ENCODE data around the gene TGFBR3.

Gene TGFBR3

DNA sequence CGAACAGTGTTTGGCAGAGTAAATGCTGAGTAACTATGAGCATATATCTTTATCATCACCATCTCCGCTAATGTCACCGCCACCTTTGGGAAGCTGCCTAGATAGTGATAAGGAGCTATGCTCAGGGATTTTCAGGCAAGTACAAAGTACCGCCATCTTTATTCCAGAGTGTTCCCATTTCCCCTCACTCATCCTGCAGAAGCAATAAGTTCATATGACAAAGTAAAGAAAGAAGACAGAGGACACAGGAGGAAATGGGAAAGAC is 89.6 kb downstream of the TGFBR3 start:
- DNase-seq = no peak

DNA sequence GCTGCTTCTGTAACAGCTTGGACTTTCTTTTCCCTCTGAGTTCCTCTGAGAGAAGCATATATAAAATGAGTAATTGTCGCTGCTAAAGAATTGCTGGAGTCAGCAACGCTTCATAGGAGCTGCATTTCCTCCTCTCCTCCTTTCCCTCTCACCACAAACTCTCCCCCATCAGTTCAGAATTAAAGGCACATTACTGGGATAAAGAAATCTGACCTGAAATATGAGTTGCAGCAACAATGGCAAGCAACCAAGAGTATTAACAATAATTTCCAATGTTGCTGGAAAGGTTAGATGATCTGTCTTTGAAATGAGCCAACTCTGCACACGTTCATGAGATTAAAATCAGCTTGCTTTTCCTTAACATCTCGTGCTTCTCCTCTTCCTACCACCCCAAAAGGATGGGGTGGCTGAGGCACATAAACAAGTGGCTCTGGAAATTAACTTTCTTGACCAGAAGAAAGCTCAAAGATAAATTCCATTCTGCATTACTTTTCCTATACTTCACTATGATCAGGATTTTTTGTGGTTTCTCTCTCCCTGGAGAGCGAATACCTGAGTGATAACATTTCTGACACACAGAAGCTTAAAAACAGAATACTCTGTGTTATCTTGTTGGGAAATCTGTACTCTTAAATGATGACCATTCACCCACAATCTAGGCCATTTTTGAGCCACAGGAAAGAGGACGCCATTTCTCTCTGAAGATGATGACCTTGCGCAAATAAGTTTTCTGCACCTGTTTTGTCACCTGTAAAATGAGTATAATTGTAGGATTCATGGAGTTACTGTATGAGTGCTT is 90.2 kb downstream of the TGFBR3 start:
- DNase-seq = no peak

DNA sequence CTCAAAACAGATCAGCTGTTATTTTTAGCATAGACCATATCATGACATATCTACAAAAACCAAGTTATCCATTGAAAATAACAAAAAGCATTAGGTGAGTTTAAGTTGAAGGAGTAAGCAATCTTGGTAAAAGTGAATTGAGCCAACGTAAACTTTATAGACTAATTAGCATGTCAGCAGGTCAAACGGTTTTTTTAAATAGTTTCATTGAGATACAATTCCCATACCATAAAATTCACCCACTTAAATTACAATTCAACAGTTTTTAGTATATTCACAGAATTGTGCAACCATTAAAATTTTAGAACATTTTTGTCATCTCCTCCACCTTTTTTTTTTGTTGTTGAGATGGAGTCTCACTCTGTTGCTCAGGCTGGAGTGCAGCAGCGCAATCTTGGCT is 92.1 kb downstream of the TGFBR3 start:
- DNase-seq = no peak

DNA sequence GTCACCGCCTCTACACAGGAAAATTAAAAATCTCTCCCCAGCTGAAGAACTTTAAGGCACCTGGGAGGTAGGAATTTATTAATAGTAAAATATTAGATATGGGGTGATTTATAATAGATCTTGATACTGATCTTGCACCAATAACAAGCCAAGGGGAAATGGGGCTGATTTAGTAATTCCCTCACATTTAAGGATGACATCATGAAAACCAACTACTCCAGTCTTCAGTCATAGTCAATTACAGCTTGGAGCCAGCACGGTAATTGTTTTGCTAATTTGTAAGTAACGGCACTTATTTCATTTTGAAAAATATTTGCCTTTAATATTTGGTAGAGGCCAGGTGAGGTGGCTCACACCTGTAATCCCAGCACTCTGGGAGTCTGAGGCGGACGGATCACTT is 92.8 kb downstream of the TGFBR3 start:
- no peak for DNase-seq

DNA sequence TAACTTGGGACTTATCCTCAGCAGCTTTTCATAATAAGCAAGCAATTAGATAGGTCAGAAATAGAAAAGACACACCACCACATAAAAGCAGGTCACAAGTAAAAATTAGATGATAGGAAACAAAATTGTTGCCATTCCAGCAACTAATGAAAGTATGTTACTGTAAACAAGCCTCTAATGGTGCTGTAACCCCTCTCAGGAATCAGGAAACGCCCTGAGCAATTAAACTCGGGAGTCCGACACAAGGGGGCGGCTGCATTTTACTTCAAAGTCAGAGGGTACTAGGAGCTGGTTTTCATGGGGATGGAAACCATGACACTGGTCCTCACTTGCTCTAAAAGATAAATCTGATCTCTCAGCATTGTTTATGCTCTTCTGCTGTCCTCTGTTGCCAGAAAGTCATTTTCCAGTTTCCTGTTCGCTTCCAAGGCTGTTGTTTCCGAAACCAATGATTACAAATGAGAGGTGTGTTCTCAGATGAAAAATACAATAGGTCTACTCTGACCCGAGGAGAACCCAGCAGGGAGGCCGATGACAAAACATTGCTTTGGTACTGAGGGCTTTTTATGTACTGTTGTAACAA is 93.4 kb downstream of the TGFBR3 start:
- DNase-seq = no peak

DNA sequence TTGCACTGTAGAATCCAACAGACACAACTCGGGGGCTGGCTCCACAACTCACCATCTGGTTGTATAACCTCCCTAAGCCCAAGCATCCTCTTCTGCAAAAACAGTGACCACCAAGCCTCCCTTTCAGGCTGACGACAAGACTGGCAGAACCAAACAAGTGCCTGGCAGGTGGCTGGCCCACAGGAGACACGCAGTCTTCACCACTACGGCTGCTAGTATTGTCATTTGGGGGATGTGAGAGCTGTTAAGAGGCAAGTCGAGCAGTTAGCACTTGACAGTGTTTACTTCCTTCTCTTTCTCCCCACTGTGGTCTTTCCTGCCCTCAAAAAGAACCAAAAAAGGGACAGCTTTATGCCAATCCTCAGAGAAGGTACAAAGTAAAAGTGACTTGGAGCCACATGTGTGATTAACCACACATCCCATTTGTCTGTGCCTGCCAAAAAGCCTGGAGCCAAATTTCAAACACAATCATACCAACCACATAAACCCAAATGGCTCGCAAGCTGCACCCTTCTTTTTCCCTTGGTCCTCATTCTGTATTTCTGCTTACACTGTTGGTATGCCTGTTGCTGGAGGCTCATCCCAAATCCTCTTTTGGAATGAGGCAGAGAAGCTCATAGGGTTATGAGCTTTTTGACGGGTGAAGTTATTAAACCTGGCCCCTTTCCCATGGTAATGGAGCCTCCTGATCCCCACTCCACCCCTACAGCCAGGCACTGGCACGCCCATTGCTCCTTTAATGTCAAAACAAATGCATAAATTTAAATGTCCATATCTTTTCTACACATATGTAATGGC is 94.1 kb downstream of the TGFBR3 start:
- no peak for DNase-seq

DNA sequence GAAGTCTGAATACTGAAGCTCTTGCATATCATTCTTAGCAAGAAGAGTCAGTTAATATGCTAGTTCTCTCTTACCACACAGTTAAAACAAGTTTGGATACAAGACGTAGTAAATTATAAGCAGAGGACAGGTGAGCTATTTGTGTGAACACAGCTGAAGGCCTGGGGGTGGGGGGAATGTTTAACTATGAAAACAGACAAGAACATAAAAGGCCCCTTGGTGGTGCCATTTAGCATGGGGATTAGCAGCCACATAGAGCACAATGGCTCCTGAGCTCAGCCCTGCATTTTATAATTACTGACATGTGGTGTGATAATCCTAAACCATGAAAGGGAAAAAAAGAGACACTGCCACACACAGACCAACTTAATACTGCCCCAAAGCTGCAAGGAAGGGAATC is 94.8 kb downstream of the TGFBR3 start:
- no peak for DNase-seq

DNA sequence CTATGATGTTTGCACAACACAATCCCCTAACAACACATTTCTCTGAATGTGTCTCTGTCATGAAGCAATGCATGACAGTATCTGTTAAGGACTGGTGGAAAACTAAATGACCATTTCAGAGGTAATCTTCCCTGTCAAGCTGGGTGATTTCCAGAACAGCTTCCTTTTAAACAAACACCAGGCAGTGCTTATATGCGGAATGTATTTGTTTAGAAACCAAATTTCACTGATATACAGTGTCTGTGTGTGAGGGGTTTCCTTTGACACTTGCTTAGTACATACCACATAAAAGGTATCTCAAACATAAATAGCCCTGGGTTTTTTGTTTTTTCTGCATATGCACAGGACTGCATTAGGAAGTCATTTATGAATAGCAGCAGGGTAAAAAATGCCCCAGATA is 95.6 kb downstream of the TGFBR3 start:
- DNase-seq = no peak

DNA sequence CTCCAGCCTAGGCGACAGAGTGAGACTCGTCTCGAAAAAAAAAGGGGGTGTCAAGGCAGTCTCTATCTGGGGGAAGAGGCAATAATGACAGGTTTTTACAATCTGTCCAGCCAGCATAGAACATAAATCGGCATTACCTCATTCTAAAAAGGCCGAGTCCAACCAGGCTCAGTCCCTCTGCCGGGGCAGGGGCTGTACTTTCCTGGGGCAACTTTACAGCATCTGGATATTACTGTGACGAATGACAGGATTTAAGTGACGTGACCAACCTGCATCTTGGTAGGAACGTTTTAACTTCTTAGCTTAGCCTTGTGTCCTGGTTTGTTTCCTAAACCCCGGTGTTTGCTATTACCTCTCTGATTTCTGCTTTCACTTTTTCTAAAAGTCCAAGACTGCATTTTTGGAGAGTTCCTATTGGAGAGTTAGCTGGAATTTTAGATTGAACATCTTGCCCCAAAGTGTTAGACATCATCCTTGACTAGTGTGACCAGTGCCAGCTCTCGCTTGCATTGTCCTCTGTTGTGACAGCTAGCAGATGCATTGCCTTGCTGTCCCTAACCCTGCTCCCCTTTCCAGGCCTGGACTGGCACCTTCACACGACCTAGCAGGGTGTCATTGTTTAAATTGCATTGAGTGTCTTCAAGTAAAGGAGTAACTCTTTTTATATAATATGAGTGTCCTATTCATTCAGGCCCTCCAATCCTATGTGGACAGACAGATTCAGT is 96.5 kb downstream of the TGFBR3 start:
- DNase-seq = no peak

DNA sequence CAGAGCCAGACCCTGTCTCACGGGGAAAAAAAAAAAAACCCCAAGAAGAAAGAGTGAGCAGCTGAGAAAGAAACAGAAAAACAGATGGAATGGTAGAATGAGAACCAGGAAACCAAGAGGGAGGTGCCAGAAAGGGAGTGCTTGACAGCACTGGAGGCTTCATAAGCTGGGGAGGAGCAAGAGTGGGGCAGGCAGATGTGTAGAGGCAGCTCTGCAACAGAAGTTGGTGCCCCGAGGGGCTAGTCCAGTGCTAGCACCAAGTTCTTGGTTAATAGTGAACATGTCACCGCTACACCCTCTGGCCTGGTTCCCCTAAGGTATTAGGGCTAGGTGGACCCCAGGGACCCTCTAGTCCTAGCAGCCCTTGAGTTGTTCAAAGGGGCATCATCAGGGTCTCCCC is 98.0 kb downstream of the TGFBR3 start:
- no peak for DNase-seq

DNA sequence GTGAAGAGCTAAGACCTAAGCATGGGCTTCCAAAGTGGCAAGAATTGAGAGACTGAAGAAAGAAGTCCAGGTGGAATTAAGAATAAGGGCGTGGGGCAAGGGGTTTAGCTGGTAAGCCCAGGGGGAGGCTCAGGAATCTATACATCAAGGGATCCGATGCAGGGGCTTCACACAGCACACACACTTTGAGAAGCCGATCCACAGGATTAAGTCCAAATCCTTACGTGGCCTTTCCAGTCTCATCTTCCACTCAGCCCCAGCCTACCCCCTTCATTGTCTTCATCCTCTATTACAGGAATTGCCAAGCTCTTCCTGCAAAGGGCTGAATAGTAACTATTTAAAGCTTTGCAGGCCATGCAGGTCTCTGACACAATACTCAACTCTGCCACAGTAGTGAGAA is 101.3 kb downstream of the TGFBR3 start:
- DNase-seq = no peak

DNA sequence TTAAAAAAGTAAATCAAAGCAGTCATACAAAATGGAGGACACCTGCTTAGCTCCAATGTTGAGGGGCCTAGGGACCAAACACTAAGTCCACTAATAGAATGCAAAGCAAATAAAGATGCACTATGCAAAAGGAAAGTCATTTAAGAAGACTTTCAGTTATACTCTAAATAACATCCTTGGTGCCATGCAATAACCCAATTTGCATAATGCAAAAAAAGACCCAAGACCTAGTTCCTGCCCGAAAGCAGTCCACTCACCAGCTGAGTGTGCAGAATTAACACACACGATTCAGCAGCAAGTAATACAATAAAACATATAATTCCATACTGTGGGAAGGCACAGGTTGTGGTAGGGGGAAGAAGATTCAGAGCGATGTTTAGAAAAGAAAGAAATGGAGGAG is 101.8 kb downstream of the TGFBR3 start:
- no peak for DNase-seq

DNA sequence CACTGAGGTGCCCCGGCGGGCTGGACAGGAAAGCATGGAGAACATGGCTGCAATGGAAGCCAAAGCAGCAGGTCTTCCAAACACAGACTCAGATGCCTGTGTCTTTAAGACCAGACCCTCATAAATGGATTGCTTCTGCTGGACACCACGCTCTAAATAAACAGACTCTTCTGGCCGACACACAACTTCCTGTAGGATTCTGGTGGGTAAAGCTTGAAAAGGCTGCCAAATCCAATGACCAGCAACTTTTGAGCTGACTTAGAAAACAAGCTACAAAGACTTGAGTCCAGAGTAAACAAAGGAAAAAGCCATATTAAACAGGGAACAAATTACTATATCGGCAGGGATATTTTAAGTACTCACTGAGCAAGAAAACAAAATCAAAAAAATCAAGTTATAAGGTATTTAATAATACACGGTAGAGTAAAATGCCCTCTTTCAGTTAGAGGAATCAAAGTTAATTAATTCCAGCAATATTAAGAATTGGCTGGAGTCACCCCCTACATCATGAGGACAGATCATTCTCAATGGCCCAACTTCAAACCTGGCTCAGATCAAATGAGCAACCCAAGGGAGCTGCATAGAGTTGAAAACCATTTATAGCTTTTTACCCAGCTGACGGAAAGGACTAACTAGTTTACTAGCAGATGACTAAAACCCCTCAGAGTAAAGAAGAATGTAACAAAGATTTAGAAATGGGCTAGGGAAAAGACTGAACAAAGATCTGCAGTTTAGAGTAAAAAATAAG is 102.4 kb downstream of the TGFBR3 start:
- no peak for DNase-seq

DNA sequence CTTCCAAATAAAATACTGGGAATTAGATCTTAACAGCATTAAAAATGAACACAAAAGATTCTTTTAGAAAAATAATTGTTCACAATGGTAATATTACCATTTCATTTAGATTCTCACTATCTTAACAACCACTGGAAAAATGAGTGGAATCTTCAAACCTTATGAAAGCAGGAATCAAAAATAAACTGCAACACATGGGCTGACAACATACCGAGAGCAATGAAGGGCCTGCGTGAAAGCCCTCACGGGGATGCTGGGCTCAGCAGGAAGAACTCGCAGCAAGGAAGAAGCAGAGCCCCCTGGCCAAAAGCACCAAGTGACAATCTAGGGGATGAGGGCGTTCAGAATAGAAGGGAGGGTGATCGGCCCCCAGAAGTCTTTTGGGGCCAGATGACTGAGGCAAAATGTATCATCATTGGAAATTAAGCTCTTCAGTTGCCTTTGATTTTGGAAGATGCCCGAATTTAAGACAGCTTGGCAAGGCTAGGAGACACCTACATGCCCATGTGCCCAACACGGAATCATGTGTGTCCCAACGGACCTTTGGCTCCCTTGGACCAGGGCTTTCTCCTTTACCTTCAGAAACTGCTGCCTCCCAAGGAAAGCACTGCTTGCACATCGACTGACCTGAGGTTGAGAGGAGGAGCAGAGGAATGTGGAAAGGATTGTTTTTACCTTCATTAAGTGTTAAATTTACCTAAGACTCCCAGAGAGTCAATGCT is 103.9 kb downstream of the TGFBR3 start:
- DNase-seq = no peak

DNA sequence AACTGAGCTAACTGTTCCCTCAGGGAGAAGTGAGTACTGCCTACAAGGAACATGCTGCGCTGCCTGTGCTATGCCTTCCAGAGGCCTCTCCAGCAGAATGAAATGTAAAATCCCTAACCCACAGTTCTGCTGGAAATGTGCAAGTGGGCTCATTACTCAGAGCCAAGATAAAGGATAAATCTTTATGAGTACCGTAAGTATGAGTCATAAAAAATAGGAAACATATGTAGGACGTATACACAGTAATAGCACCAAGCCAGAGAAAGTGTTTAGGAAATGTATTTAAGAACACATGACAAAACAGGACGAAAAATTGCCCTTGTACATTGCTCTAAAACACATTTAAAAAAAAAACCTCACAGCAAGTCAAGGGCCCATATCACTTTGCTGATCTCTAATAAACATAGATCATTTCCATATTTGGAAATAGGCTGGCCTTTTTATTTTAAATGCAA is 104.6 kb downstream of the TGFBR3 start:
- DNase-seq = no peak

DNA sequence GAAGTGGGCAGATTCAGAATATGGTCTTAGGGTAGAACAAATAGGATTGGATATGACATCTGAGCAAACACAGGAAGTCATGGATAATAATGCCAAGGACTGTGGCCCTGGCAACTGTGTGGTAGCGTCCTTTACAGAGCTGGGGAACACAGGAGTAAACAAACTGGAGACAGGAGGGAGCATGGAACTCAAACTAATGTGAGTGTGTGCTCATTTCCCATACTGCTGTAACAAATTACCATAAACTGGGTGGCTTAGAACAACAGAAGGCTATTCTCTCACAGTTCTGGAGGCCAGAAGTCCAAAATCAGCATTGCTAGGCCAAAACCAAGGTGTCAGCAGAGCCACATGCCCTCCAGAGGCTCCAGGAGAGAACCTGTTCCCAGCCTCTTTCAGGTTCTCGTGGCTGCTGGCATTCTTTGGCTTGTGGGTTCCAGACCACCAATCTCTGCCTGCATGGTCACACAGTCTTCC is 106.4 kb downstream of the TGFBR3 start:
- no peak for DNase-seq

DNA sequence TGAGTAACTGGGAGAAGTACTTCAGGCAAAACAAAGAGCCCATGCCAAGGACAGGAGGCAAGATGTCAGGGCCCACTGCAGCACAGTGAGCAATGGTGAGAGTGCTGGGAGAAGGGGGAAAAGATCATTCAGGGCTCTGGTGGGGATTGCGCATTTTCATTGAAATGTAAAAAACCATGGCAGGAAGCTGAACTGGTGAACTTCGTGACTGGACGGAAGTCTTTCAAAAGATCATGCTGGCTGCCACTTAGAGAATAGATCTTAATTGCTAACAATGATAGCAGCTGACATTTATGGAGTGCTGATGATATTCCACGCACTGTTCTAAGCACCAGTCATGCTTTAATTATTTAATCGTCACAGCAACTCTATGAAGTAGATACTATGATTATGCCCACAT is 107.0 kb downstream of the TGFBR3 start:
- no peak for DNase-seq

DNA sequence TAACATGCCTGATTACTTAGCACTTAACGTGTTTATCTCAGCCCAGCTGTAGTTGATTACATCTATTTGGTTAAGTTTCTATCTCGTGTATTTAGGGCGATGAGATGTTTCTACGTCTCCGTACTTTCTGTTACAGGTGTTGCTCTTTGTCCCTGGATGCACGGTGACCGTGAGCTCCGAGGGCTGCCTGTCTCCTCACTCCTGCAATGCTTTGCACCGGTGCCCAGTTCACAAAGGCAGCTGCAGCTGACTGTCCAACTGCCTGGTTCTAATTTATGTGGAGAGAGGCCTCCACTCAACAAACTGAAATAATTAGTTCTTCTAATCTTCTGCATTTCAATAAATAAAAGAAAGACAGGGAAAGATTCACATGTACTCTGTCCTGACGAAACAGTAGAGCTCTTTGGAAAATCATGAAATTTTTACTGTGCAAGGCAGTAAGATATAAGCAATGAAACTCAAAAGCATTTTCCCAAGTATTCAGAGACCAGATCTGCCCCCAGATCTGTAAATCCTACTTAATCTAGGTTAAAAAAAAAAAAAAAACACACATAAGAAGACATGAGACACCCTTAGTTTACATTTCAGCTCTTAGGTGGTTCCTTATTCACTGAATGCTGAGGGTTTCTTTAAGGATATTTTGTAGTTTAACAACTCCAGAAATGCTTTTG is 108.2 kb downstream of the TGFBR3 start:
- no peak for DNase-seq

DNA sequence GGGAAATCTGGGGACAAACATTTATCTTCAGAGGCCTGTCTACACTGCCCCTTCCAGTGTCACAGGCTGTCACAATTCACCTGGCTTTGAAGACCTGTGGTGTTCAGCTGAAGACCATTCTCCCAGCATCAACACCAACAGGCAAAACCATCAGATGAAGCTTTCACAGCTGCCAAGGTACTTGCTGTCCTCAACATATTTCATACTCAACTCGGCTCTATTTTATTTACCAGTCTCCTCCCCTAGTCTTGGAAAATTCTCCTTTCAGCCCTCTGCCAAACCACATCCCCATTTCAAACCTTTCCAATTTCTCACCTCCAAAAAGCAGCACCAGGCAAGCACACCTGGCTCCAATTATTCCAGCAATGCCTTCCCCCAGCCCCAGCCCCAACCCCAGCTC is 108.8 kb downstream of the TGFBR3 start:
- no peak for DNase-seq

DNA sequence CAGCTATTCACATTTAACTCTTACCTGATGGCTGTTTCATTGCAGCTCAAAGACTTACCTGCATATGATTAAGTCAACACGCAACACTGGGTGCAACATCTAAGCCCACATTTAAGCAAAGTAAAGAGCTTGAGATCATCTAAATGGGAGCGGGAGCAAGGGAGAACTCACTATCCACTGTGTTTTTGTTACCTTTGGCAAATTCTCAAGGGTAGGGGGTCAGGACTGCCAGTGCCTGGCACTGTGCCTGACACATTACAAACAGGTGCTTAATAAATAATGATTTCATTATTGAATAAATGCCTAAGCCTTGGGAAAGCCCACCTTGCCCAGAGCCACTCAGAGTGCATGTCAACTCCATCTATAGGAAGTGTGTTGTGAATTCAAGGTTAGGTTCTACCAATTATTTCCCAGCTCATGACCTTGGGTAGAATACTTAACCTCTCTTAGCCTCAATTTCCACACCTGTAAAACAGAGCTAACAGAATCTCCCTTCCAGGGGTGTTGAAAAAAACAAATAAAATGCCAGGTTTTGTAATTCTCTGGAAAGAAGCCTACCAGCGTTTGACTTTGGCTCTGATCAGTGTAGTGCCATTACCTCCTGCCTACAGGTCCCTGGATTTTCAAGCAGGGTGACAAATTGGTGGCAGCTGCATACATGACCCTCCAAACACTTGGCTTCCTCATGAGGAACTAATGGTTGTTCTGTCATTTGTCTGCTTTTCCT is 109.7 kb downstream of the TGFBR3 start:
- DNase-seq = no peak

DNA sequence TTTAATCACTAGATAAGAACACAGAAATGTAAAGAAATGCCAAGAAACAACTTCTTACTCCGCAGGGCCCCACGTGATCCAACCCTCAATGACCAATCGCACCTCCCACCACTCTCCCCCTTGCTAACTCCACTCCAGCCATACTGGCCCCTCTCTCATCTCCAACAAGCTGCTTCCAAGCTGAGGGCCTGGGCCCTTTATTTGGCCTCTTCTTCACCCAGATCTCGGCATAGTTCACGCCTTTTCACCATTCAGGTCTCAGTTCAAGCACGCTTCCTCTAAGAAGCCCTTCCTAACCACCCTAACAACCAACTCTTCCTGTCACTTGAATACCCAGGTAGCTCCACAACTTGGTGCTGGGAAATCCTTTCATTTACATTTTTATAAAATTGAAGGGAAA is 110.7 kb downstream of the TGFBR3 start:
- DNase-seq = no peak

Data from cortex of kidney (tissue), 1 donor.